Stimulated activated CD8-positive, alpha-beta memory T cell treated with anti-CD3 and anti-CD28 coated beads, Interleukin-12 subunit alpha, Interleukin-12 subunit beta, amount 100 ng/mL, for 1 hour (primary cell): Measurements from ENCODE around the gene DMRTA2.

Experiments used
- DNase-seq: peaks from one replicate; pipeline ENCODE4 v3.0.0-alpha.2; 2020; ENCODE audit warnings: low read depth

Gene DMRTA2

GRCh38 chr1:50422946-50423669 is at the start of gene DMRTA2:
TSS of gene DMRTA2 (minus strand) at chr1:50423443. CDS start at chr1:50421536, 1,907 bp downstream.
- no peak for DNase-seq

- no peak for DNase-seq
Observed at GRCh38 chr1:50471967-50472366, 48.7 kb upstream of the DMRTA2 start.

DNA sequence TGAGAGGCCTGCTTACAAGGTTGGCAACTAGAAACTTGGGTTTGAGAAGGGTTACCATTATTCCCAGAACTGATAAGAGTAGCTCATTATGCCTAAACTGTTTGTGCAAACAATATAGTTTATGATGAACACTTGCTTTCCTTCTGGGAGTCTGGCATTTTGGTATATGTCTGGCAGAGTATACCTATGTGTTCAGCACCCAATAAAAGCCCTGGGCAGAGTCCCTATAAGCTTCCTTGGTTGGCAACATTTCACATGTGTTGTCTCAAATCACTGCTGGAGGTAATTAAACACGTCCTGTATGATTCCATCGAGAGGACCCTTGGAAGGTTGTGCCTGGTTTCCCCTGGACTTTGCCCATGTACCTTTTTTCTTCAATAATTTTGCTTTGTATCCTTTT is 39.7 kb upstream of the DMRTA2 start:
- DNase-seq: no peak

DNA sequence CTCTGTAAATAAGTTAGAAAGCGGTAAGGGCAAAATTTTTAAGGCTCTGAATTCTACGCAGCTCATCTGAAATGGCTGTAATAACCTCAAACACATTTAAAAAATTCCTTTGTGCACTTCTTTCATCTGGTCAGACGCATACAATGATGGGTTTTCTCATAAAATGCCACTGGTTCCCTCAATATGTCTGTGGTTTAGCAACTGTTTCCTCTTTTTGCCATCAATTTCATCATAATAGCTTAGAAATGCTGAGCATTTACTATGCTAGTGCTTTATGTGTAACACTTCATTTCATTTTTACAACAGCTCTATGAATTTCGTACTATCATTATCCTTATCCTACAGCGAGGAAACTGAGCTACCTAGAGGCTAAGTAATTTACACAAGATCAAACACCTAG is 35.3 kb upstream of the DMRTA2 start:
- DNase-seq: no peak

DNA sequence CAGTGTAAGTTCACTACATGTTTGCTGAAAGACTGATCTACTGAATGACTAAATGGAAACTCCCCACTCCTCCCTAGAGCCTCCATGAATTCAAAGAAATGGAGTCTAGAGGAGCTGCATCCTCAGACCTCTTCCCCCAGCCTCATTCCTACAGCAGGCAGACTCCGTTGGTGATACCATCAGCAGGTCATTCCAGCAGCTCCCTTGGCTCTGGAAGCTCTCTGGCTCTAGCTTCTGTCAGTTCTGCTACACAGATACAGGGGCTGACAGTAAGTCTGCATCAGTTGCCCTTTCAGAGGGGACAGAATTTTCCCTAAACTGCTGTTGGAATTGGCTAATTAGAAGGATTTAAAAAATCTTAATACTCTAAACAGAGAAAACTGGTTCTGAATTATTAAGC is 31.7 kb upstream of the DMRTA2 start:
- no peak for DNase-seq

DNA sequence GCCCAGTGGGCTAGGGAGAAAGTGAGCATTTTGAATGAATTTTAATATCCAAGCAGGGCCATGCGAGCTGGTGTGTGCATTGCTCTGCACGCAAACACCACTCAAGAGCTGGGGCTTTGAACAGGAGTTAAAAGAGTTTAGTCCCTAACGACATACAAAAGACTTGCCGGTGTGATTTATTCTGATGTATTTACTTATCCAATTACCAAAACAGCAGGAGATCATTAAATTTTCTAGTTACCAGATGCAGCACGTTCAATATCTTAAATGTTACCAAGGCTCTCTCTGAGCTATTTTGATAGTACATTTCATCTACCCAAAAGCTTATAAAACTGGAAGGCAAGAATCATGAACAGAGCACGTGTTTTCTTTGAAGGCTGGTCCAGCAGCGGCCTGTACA is 30.0 kb upstream of the DMRTA2 start:
- DNase-seq: no peak

DNA sequence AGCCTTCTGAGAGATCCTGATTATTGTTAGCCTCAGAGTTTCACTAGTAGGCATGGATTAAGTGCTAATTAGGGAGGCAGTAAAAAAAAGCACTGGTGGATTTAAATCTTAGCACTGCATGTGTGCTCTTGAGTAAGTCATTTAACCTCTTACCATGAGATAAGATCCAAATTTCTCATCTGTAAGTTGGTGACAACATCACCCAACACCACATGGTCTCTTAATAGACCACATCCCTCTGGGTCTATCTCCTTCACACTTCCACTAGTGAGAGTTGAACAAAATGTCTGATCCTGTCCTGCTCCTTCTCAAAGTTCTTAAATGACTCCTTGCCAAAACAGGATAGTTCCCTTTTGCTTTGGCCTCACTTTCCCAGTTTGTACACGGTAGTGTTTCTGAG is 29.5 kb upstream of the DMRTA2 start:
- no peak for DNase-seq

GRCh38 chr1:50450861-50451653 is 27.8 kb upstream of the DMRTA2 start:
- no peak for DNase-seq

DNA sequence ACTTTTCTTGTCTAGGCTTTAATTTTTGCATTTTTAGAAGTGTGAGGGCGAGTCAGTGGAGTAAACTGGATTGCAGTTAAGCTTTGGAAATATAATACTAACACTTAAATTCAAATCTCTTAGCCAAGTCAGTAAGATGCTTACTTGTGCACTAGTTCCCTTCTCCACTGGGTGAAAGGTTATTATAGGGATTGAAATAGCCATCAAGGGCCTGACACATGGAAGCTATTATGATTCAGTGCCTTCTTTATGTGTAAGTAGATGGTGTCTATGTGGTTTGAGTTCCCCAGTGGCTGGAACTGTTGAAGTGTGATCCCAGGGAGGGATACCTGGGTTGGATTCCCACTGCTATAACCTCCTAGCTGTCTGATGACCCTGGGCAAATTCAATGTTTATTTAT is 24.7 kb upstream of the DMRTA2 start:
- DNase-seq: no peak

DNA sequence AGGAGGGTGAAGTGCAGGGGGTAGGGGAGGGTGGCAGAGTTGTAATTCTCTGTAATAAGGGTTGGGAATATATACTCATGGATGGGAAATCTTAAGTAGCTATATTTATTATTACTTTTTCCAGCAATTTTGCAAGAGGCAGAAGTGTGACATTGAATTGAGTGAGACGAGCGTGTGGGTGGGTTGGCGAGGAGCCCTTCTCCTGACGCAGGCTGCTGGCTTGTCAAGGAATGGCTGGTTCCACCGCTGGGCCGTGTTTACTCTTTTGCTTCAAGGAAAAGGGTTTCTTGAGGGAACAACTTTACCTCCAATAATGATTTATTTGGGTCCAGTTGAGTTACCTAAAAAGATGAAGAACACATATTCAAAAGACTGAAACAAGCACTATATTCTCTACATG is 17.9 kb upstream of the DMRTA2 start:
- DNase-seq: no peak

- no peak for DNase-seq
Observed at GRCh38 chr1:50438945-50439344, 15.7 kb upstream of the DMRTA2 start.

GRCh38 chr1:50436489-50436888 is 13.2 kb upstream of the DMRTA2 start:
- DNase-seq: no peak

DNA sequence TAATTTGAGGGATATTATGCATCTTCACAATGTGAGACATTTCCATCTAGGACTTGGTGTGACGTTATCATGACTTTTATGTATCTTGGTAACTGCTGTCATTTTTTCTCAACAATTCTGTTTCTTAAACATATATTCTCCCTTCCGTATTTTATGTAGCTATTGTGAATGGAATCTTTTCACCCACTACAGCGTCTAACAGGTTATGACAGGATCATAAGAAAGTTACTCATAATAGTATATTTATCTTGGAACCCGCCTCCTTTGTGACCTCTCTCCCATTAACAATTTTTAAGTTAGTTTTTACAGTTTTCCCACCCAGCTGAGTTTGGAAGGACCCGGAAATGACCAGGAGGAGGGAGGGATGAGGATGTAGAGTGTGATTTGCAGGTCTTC is 6.8 kb upstream of the DMRTA2 start:
- DNase-seq: no peak

- DNase-seq: no peak
Observed at GRCh38 chr1:50427818-50428779, 4.9 kb upstream of the DMRTA2 start.

DNA sequence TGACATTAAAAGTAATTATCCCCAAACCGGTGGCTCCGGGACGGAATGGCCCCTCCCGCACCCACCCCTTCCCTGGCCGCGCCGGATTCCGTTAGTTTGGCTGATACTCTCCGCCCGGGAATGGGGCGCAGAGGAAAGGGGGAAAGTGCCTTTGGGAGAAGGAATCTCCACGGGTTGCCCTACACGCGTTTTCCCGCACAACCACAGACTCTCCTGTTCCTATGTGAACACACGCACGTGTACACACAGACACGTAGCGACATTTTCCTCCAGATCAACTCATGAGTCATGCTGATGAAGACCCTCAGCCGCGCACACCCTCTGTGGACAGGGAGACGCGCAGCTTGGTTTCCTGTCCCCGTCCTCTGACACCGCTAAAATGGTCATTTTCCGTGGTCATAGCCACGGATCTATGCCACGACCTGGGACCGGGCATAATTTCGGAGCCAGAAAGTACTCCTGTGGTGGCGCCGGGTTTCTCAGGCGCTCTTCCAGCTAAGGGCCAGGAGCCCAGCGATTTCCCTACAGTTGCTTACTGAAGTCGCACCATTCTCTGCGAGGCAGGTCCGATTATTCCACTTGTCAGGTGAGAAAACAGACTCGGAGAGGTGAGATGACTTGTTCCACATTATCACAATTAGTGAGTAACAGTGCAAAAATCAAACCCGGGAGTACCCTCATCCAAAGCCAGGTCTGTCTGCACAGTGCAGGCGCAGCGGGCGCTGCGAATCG is 4.0 kb upstream of the DMRTA2 start:
- DNase-seq: no peak

DNA sequence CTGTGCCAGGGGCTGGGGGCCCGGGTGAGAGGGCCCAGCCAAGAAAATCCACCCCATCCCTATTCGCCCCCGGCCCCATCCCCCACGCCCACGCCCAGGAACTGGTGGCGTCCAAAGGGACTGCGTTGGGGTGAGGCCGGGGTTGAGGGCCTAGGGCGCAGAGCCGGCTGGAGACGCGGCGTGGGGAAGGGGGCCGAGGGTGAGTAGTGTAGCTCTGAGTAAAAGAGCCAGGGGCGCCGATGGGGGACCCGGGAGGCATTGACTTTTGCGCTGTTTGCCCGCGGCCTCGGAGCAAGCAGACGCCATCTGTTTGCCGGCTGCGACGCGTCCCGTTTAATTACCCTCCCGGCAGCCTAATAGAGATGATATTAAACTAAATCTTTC is 3.5 kb upstream of the DMRTA2 start:
- DNase-seq: no peak

- no peak for DNase-seq
Observed at GRCh38 chr1:50426108-50426700, 3.0 kb upstream of the DMRTA2 start.

GRCh38 chr1:50425376-50426107 is 2.3 kb upstream of the DMRTA2 start:
- DNase-seq: no peak

DNA sequence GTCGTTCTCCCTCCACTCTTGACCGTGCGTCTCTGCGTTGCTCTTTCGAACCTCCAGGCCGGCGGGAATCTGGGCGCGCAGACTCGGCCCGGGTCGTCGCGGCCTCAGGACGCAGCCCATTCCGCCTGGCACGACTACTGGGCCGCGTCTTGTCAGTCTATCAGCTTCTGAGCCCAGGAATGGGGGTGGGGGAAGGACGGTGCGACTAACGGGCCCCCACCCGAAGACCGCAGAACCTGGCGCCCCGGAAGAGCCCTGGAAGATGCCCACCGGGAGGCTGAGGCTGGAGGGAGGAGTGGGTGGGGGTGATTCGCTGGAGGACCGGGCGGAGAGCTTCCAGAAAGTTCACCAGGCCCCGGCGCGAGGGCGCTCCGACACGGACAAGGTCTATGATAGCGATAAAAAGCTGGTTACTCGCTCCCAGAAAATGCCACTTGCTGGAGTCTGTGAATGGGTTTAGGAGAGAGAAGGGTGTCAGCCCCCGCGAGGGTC is 1.7 kb upstream of the DMRTA2 start:
- DNase-seq: no peak

DNA sequence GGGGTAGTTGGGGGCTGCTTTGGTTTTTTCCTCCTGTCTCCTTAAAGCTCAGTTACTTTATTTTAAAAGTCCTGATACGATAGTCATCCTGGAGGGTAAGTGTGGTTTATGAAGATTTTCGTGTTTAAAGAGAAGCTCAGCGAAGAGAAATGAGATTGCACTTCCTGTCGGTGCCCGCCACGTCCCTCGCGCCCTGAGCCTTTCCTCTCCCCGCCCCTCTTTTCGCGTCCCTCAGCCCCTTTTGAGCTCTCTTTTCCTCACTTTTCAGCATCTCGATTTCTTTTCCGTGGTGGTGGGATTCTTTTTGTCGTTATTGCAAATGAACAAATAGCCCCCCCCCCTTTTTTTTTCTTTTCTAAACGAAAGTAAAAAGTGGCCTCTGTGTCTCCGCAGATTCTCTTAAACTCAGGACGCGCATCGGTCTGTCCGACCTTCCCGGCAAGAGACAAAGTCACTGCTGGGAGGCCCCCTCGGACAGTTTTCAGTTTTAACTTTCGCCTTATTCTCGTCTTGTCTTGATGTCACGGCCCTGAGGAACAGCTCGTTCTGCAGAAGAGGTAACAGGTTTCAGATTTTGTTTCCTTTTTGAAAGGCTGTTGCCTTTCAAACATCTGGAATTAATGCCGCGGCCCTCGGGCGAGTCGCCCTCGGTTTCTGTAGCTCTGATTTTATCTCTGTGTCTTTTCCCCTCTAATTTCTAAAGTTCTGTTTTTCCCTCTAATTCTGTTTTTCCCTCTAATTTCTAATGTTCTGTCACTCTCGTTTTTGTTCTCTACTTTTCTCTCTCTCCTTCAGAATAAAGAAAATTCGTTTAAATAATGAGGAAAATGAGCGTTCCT is 1.0 kb upstream of the DMRTA2 start:
- DNase-seq: no peak
